Thymus (tissue), 11 donors: Measurements from ENCODE around the gene LSM14B. TPM values are rescaled to one million over a fixed set of nuclear protein-coding genes. Genes with fewer than 3 reads are reported as not detected.

Experiments used
- DNase-seq, 9 donors: peaks; one replicate each; pipeline ENCODE4 v3.0.0-alpha.2; 2013; ENCODE audit warnings: low spot score in 9 of 9, low read depth in 6 of 9, missing footprints in 1 of 9
- H3K27ac ChIP-seq, 2 donors: one replicate each; pipeline ENCODE4 v1.5.1; 2013; ENCODE audit warnings: control low read depth in 1 of 2, low read depth in 1 of 2, low read length in 1 of 2, mild to moderate bottlenecking in 1 of 2, moderate library complexity in 1 of 2
- H3K27me3 ChIP-seq, 2 donors: one replicate each; pipeline ENCODE4 v1.5.1; 2013; ENCODE audit warnings: low read length in 1 of 2; ENCODE audit not compliant: control insufficient read depth in 2 of 2, insufficient read depth in 1 of 2
- H3K36me3 ChIP-seq, 2 donors: one replicate each; pipeline ENCODE4 v1.5.1; 2013; ENCODE audit warnings: low read length in 1 of 2, mild to moderate bottlenecking in 1 of 2, moderate library complexity in 1 of 2; ENCODE audit not compliant: control insufficient read depth in 2 of 2, insufficient read depth in 2 of 2
- H3K4me1 ChIP-seq, 2 donors: one replicate each; pipeline ENCODE4 v1.5.1; 2013; ENCODE audit warnings: low read length in 2 of 2; ENCODE audit not compliant: control insufficient read depth in 2 of 2, insufficient read depth in 2 of 2
- H3K4me3 ChIP-seq, 2 donors: one replicate each; pipeline ENCODE4 v1.5.1; 2013; ENCODE audit warnings: low read length in 2 of 2, control low read depth in 1 of 2, mild to moderate bottlenecking in 1 of 2
- H3K9me3 ChIP-seq, 2 donors: one replicate each; pipeline ENCODE4 v1.5.1; 2013; ENCODE audit warnings: low read length in 1 of 2, mild to moderate bottlenecking in 1 of 2; ENCODE audit not compliant: control insufficient read depth in 2 of 2, insufficient read depth in 1 of 2
- WGBS: extraction: QIAGEN DNeasy Blood & Tissue Kit; methylation state at CpG from one replicate; pipeline ENCODE4 v1.1.7; 2013; 5-methylcytosine and 5-hydroxymethylcytosine counted together
- polyA plus RNA-seq: library from polyadenylated mRNA; stranded (reverse); fragments of 200-250 nt; gene quantifications from one replicate; pipeline ENCODE4 v1.2.3, GENCODE V29; 2013
- total RNA-seq: library from RNA; stranded (reverse); fragments of 120-200 nt; gene quantifications from one replicate; pipeline ENCODE4 v1.2.4, GENCODE V29; 2013
- donor health status: healthy.

LSM14B gene
- total and polyA plus RNA-seq, 2 donors, result 23.1 to 29.9 TPM

DNA sequence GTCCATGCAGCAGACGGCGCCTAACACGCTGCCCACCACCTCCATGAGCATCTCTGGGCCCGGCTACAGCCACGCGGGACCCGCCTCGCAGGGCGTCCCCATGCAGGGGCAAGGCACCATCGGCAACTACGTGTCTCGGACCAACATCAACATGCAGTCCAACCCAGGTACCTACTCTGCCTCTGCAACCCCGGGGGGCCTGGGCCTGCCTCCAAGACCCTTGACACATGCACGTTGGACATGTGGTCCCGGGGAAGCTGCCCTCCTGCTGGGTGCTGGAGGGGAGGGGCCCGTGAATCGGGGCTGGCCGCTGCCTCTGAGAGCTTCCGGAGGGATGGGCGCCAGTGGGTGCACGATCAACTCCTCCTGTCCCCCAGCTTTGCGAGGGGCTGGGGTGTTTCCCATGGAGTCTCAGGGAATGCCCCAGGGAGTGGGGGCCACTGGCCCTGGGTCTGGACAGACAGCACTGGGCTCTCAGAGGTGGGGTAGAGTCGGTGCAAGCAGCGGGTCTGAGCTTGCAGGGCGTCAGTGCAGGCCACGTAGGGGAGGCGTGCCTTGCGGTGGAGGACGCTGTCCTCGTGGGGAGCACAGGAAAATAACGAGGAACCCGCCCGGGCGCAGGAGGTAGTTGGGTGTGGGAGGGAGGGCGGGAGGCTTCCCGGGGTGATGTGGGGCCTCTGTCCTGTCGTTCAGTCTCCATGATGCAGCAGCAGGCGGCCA lies 40.6 kb downstream of the LSM14B start:
- WGBS, result 96% methylated on average over 38 of the region's 38 CpGs

DNA sequence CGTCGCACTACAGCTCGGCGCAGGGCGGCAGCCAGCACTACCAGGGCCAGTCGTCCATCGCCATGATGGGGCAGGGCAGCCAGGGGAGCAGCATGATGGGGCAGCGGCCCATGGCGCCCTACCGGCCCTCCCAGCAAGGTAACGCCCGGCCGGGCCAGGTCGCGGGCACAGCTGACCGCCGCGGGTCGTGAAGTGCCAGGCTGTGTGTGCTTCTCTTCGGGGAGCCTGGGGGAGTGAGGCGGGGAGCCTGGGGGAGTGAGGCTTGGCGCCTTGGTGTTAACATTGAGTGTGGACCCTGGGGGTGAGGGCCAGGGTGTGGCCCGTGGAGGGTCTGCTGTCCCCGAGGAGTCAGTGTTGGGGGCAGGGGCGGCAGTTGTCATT lies 41.2 kb downstream of the LSM14B start:
- no peaks in the 10 kb centered on the region for H3K27me3 ChIP-seq
- H3K27ac ChIP-seq, result no peak overlapping the region
- WGBS, result 97% methylated on average over 25 of the region's 25 CpGs
- DNase-seq, result no peak
- H3K36me3 ChIP-seq, result peaks cover 43 to 80% of the 10 kb centered on the region in 2 donors
- no peaks in the 10 kb centered on the region for H3K9me3 ChIP-seq
- H3K4me3 ChIP-seq, result no peak overlapping the region
- no peaks in the 10 kb centered on the region for H3K4me1 ChIP-seq

More for the DNA sequence above, 40.6 kb downstream of the LSM14B start:
- Histone ChIP-seq H3K27me3 (no peaks in the 10 kb centered on the region), H3K9me3 (no peaks in the 10 kb centered on the region), H3K27ac (no peak overlapping the region), H3K4me1 (no peaks in the 10 kb centered on the region), H3K4me3 (no peak overlapping the region), H3K36me3 (peaks cover 38 to 77% of the 10 kb centered on the region in 2 donors)
- DNase-seq, result no peak

DNA sequence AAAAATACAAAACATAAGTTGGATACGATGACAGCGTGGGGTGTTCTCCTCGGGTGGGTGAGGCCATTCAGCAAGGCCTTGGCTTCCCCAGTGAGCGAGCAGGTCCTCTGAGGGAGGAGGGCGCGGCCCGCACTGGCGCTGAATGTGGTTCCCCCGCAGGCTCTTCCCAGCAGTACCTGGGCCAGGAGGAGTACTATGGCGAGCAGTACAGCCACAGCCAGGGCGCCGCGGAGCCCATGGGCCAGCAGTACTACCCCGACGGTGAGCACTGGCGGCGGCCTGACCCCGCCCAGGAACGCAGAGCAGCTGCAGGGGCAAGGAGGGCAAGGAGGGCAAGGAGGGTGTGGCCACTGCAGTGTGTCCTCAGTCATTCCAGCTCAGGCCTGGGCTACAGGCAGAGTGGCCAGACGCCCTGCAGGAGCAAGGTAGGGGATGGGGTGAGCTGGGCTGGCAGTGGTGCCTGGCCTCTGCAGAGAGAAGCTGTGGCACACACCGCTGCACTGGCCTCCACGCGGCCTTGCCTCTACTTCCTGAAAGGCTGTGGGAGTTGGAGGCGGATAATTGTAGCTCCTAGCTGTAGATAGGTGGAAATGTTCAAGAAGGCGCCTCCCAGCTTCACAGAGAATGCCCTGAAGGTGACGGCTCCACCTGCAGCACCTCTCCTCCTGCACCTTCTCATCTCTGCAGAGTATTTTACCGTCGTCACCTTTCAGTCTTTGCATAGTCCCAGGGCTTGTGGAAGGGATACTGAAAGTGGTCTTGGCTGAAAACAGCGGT lies 41.9 kb downstream of the LSM14B start:
- no peak for DNase-seq

DNA sequence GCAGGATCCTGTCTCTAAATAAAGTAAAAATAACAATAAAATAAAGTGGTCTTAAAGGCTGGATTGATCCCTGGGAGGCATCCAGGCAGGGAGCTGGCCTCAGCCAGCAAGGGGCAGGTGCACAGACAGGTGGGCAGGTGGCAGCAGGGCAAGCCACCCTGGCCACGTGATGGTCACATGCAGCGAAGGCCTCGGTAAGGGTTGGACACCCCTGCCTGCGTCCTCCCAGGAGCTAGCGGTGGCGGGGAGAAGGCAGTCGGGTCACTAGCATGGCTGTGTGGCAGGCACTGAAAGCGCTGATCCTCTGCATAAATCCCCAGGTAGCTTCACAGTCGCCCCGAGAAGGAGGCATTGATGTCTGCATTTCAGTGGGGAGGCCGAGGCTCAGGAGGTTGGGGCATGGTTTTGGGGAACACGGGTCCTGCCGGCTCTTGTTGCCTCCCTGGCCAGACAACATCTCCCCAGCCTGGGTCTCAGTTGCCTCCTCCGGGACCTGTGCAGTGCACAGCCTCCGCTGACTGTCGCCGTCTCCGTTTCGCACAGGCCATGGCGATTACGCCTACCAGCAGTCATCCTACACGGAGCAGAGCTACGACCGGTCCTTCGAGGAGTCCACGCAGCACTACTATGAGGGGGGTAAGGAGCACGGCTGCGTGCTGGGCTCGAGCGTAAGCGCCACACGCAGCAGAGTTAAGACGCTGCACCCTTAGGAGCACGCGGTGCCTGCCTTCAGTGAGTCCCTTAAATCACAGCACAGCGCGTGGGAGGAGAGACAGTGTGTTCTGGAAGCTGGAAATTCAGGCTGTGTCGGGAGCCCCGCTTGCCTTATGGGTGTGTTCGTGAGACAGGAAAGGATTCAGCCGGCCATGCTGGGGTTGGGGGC lies 42.8 kb downstream of the LSM14B start:
- Histone ChIP-seq H3K4me3 (no peak overlapping the region), H3K27ac (no peak overlapping the region), H3K36me3 (peaks cover 43 to 75% of the 10 kb centered on the region in 2 donors), H3K4me1 (no peaks in the 10 kb centered on the region), H3K27me3 (no peaks in the 10 kb centered on the region), H3K9me3 (no peaks in the 10 kb centered on the region)
- no peak for DNase-seq
- 98% methylated on average over 41 of the region's 41 CpGs for WGBS

More for the DNA sequence above, 41.9 kb downstream of the LSM14B start:
- no peak overlapping the region for H3K27ac ChIP-seq
- H3K4me1 ChIP-seq, result no peaks in the 10 kb centered on the region
- no peak overlapping the region for H3K4me3 ChIP-seq
- H3K36me3 ChIP-seq, result peaks cover 46 to 82% of the 10 kb centered on the region in 2 donors
- 97% methylated on average over 29 of the region's 29 CpGs for WGBS
- no peaks in the 10 kb centered on the region for H3K9me3 ChIP-seq
- no peaks in the 10 kb centered on the region for H3K27me3 ChIP-seq

DNA sequence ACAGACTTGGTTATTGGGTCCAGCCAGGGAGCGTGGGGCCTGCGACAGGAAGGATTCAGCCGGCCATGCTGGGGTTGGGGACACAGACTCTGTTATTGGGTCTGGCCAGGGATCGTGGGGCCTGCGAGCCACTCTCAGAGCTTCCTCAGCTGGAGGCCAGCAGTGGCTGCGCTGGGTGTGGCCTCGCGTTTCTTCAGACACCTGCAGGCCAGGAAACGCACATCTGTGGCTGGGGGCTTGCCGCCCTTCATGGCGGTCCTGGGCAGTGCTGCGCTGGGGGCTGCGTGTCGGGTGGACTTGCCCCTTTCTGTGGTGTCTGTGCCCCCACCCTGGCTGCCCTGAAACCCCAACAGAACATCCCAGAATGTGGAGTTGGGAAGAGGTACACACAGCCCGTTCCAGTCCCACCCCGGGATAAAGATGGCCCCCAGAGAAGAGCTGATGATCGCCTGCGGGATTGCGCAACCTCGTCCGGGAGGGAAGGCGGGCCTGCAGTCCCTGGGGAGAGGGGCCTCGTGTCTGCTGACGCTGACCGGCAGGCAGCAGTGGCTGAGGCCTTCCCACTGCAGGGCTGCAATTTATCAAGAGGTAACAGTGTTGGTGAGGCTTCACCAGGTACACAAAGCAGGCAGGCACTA lies 43.6 kb downstream of the LSM14B start:
- Histone ChIP-seq H3K4me1 (no peaks in the 10 kb centered on the region), H3K27me3 (no peaks in the 10 kb centered on the region), H3K27ac (no peak overlapping the region), H3K9me3 (no peaks in the 10 kb centered on the region), H3K36me3 (peaks cover 43 to 77% of the 10 kb centered on the region in 2 donors), H3K4me3 (no peak overlapping the region)
- no peak for DNase-seq
- WGBS, result 96% methylated on average over 25 of the region's 25 CpGs

DNA sequence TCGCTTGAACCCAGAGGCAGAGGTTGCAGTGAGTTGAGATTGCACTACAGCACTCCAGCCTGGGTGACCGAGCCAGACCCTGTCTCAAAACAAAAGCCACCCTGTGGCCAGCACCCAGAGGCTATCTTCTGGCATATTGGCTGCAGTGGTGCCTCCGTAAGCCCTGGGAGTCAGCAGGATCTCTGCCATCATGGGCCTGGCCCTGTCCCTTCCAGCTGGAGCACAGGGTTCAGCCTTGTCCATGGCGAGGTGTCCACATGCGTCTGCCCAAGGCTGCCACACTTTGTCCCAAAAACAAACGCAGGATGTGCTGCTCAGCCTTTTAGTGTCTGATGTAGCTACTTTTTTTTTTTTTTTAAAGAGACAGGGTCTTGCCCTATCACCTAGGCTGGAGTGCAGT lies 45.2 kb downstream of the LSM14B start:
- no peak for DNase-seq
- Histone ChIP-seq H3K36me3 (peaks cover 35 to 65% of the 10 kb centered on the region in 2 donors), H3K27me3 (no peaks in the 10 kb centered on the region), H3K4me1 (no peaks in the 10 kb centered on the region), H3K4me3 (no peak overlapping the region), H3K27ac (no peak overlapping the region), H3K9me3 (no peaks in the 10 kb centered on the region)
- 97% methylated on average over 6 of the region's 6 CpGs for WGBS

DNA sequence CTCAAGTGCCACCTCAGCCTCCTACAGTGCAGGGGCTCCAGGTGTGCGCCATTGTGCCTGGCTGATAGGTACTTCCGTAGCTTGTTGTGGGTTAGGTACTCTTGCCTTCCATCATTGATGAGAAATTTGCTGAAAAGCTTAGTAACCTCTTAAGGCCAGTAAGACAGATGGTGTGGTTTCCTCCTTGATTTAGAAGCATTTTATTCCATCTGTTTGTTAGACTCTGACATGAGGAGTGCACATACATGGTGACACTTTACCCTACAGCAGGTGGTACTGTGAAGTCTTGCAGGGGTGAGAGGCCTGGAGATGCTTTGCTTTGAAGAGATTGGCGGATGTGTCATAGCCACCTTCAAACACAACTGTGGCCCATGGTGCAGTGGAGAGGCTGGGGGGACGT lies 45.8 kb downstream of the LSM14B start:
- H3K27ac ChIP-seq, result no peak overlapping the region
- WGBS, result 81% methylated on average over 4 of the region's 4 CpGs
- DNase-seq, result no peak
- no peak overlapping the region for H3K4me3 ChIP-seq
- no peaks in the 10 kb centered on the region for H3K9me3 ChIP-seq
- H3K4me1 ChIP-seq, result no peaks in the 10 kb centered on the region
- no peaks in the 10 kb centered on the region for H3K27me3 ChIP-seq
- H3K36me3 ChIP-seq, result peaks cover 35 to 65% of the 10 kb centered on the region in 2 donors

DNA sequence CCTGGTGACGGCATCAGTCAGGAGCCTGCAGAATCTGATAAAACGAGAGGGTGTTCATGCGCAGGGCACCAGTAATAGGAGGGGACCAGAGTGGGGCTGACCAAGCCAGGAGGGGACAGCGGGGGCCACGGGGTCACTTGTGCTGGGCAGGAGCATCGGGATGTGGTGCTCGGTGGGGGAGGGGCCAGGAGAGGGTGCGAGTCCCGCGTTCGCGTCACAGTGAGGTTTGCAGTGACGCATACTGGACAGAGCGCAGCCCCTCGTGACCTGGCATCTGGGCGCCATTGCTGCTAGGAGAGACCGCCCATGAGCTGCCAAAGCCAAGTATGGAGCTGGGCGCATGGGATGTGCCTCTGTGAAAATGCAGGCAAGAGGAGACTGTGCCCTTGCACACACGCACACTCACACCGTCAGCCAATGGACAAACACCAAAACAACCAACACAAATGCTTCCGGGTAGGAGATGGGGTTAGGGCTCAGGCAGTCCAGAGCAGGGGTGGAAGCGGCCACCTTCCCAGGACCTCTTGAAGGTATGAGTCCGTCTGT lies 46.7 kb downstream of the LSM14B start:
- Histone ChIP-seq H3K27ac (no peak overlapping the region), H3K4me1 (no peaks in the 10 kb centered on the region), H3K9me3 (no peaks in the 10 kb centered on the region), H3K36me3 (peaks cover 31 to 62% of the 10 kb centered on the region in 2 donors), H3K27me3 (no peaks in the 10 kb centered on the region), H3K4me3 (no peak overlapping the region)
- 99% methylated on average over 23 of the region's 23 CpGs for WGBS
- no peak for DNase-seq
